Measurements from ENCODE around the gene GALNS. TPM values are rescaled to one million over a fixed set of nuclear protein-coding genes. Genes with fewer than 3 reads are reported as not detected.

The GALNS gene
- total RNA-seq, 2 experiments from 2014 or later, result 17.2 to 49.0 TPM

DNA sequence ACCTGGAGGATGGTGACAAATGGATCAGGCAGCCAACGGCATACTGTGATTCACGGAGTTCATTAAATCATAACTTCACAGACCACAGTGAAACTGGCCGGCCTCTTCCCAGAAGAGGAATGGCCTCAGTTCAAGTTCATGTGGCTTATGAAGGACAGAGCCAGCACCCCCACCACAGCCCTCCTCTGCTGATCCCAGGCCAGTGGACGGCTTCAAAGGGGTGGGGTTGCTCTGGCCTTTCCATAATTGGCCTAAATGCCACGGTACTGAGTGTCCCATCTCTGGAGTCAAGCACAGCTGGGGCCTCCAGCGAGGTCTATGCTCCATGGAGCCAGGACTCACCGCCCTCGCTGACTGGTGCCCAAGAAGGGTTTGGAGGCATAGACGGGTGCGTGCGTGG, 21.4 kb downstream of the GALNS start:
- no peaks in the 10 kb centered on the region for H3K4me1 ChIP-seq (ENCODE audit: insufficient read depth, low read length, poor library complexity, severe bottlenecking)
- H3K4me3 ChIP-seq (ENCODE audit: low read depth, low read length, poor library complexity, severe bottlenecking), result no peak overlapping the region
- no peaks in the 10 kb centered on the region for H4K20me1 ChIP-seq (ENCODE audit: insufficient read depth, low read length)
- H3K9me3 ChIP-seq (ENCODE audit: low read length), result no peaks in the 10 kb centered on the region
- H3K36me3 ChIP-seq (ENCODE audit: insufficient read depth, low read length), result no peaks in the 10 kb centered on the region
- no peak for TF ChIP-seq EZH2phosphoT487 (IDR thresholded peaks at IDR 0.05; ENCODE audit: borderline replicate concordance, low read depth, low read length)
- TF ChIP-seq, protein P1, sequence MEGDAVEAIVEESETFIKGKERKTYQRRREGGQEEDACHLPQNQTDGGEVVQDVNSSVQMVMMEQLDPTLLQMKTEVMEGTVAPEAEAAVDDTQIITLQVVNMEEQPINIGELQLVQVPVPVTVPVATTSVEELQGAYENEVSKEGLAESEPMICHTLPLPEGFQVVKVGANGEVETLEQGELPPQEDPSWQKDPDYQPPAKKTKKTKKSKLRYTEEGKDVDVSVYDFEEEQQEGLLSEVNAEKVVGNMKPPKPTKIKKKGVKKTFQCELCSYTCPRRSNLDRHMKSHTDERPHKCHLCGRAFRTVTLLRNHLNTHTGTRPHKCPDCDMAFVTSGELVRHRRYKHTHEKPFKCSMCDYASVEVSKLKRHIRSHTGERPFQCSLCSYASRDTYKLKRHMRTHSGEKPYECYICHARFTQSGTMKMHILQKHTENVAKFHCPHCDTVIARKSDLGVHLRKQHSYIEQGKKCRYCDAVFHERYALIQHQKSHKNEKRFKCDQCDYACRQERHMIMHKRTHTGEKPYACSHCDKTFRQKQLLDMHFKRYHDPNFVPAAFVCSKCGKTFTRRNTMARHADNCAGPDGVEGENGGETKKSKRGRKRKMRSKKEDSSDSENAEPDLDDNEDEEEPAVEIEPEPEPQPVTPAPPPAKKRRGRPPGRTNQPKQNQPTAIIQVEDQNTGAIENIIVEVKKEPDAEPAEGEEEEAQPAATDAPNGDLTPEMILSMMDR (conservative IDR thresholded peaks at IDR 0.05; ENCODE audit: low read length), result no peak
- CTCF ChIA-PET (ENCODE audit: unreplicated experiment), result no interaction called here
- BruUV-seq (replicated peaks), result no TSS peak
- H3K9me2 ChIP-seq (ENCODE audit: insufficient read depth, low read length), result no peaks in the 10 kb centered on the region
- H3K4me2 ChIP-seq (ENCODE audit: low read length), result no peak overlapping the region
- POLR2A ChIA-PET, result no interaction called here
- H2AFZ ChIP-seq (ENCODE audit: low read length), result no peak overlapping the region
- no peaks in the 10 kb centered on the region for H3K79me2 ChIP-seq (ENCODE audit: insufficient read depth, low read depth, low read length)
- DNase-seq (ENCODE audit: low spot score), result no peak
- H3K27ac ChIP-seq (ENCODE audit: low read depth, low read length, poor library complexity, severe bottlenecking), result no peak overlapping the region
- intact Hi-C loops (cut with micrococcal nuclease; ENCODE audit: unreplicated experiment), result no loop called here

DNA sequence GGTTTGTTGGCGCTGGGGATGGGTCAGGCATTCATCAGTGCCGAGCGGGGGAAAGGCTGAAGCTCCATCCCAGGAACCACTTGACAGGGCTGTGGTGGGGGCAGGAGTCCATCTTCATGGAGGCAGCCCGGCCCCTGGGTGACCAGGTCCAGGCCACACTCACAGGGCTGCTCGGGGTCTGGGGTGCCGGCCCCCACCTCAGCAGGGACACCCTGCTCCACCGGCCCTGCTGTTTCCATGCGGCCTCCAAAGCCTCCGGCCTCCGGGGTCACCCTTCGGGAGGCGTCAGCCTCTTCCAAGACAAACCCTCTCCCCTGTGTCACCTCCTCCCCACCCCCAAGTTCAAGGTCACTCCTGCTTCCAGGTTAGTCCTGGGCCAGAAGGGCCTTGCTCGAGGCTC, 22.1 kb downstream of the GALNS start:
- H3K9me3 ChIP-seq (ENCODE audit: low read length), result no peaks in the 10 kb centered on the region
- no peak overlapping the region for H2AFZ ChIP-seq (ENCODE audit: low read length)
- H3K79me2 ChIP-seq (ENCODE audit: insufficient read depth, low read depth, low read length), result no peaks in the 10 kb centered on the region
- no peaks in the 10 kb centered on the region for H3K9me2 ChIP-seq (ENCODE audit: insufficient read depth, low read length)
- H4K20me1 ChIP-seq (ENCODE audit: insufficient read depth, low read length), result no peaks in the 10 kb centered on the region
- no peaks in the 10 kb centered on the region for H3K36me3 ChIP-seq (ENCODE audit: insufficient read depth, low read length)
- no peak overlapping the region for H3K4me2 ChIP-seq (ENCODE audit: low read length)
- ChIA-PET POLR2A (no interaction called here), CTCF (ENCODE audit: unreplicated experiment) (no interaction called here)
- H3K4me3 ChIP-seq (ENCODE audit: low read depth, low read length, poor library complexity, severe bottlenecking), result no peak overlapping the region
- no peak for DNase-seq (ENCODE audit: low spot score)
- intact Hi-C loops (cut with micrococcal nuclease; ENCODE audit: unreplicated experiment), result no loop called here
- H3K27ac ChIP-seq (ENCODE audit: low read depth, low read length, poor library complexity, severe bottlenecking), result no peak overlapping the region
- no peaks in the 10 kb centered on the region for H3K4me1 ChIP-seq (ENCODE audit: insufficient read depth, low read length, poor library complexity, severe bottlenecking)
- TF ChIP-seq, protein P1 (conservative IDR thresholded peaks at IDR 0.05; ENCODE audit: low read length), result no peak
- TF ChIP-seq EZH2phosphoT487 (IDR thresholded peaks at IDR 0.05; ENCODE audit: borderline replicate concordance, low read depth, low read length), result no peak
- BruUV-seq (replicated peaks), result no TSS peak

DNA sequence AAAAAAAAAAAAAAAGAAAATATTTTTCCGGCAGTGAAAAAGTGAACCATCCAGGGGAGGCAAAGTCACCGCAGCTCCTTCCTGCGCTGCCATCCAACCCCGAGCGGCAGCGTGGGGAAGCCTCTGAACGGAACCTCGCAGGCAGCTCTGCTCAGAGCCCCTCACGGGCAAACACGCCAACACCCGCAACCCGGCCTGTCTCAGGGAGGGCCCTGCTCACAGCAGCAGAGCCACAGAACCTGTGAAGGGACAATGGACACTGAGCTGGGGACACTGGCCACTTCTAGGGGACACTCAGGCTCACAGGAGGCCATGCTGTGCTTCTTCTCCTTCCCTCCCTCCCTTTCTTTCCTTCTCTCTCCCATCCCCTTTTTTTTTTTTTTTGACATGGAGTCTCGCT, 23.7 kb downstream of the GALNS start:
- DNase-seq (ENCODE audit: low spot score), result no peak
- Histone ChIP-seq H3K79me2 (ENCODE audit: insufficient read depth, low read depth, low read length) (no peaks in the 10 kb centered on the region), H3K4me2 (ENCODE audit: low read length) (no peak overlapping the region), H3K4me3 (ENCODE audit: low read depth, low read length, poor library complexity, severe bottlenecking) (no peak overlapping the region), H3K4me1 (ENCODE audit: insufficient read depth, low read length, poor library complexity, severe bottlenecking) (no peaks in the 10 kb centered on the region), H3K9me3 (ENCODE audit: low read length) (no peaks in the 10 kb centered on the region), H3K9me2 (ENCODE audit: insufficient read depth, low read length) (no peaks in the 10 kb centered on the region), H3K27ac (ENCODE audit: low read depth, low read length, poor library complexity, severe bottlenecking) (no peak overlapping the region), H2AFZ (ENCODE audit: low read length) (no peak overlapping the region), H4K20me1 (ENCODE audit: insufficient read depth, low read length) (no peaks in the 10 kb centered on the region), H3K36me3 (ENCODE audit: insufficient read depth, low read length) (no peaks in the 10 kb centered on the region)
- TF ChIP-seq, protein P1 (conservative IDR thresholded peaks at IDR 0.05; ENCODE audit: low read length), result no peak
- no peak for TF ChIP-seq EZH2phosphoT487 (IDR thresholded peaks at IDR 0.05; ENCODE audit: borderline replicate concordance, low read depth, low read length)
- POLR2A ChIA-PET, result interaction anchor here (0.6 kb wide), 1 partner anchor 863 kb away, joined by 4 read pairs; no protein-coding TSS in a partner anchor
- intact Hi-C loops (cut with micrococcal nuclease; ENCODE audit: unreplicated experiment), result no loop called here
- no TSS peak for BruUV-seq (replicated peaks)
- CTCF ChIA-PET (ENCODE audit: unreplicated experiment), result interaction anchor here (0.6 kb wide), 1 partner anchor 652 kb away, joined by 3 read pairs; no protein-coding TSS in a partner anchor
